T-helper 9 cell (primary cell): ENCODE results near the gene ZNF627.
"Not testable (repeated sequence)": the region's sequence is repeated elsewhere in the genome, so short reads cannot be mapped to it uniquely, and the experiment has no call there.

ENCODE experiments used
- DNase-seq: peaks from one replicate; pipeline ENCODE4 v3.0.0-alpha.2; 2020
- total RNA-seq, 2 donors: gene quantifications; one replicate each; lab custom pipeline; 2026; lab: John Stamatoyannopoulos, UW

Gene ZNF627
- 7.7 to 19.4 reads per million in 2 donors for total RNA-seq

DNA sequence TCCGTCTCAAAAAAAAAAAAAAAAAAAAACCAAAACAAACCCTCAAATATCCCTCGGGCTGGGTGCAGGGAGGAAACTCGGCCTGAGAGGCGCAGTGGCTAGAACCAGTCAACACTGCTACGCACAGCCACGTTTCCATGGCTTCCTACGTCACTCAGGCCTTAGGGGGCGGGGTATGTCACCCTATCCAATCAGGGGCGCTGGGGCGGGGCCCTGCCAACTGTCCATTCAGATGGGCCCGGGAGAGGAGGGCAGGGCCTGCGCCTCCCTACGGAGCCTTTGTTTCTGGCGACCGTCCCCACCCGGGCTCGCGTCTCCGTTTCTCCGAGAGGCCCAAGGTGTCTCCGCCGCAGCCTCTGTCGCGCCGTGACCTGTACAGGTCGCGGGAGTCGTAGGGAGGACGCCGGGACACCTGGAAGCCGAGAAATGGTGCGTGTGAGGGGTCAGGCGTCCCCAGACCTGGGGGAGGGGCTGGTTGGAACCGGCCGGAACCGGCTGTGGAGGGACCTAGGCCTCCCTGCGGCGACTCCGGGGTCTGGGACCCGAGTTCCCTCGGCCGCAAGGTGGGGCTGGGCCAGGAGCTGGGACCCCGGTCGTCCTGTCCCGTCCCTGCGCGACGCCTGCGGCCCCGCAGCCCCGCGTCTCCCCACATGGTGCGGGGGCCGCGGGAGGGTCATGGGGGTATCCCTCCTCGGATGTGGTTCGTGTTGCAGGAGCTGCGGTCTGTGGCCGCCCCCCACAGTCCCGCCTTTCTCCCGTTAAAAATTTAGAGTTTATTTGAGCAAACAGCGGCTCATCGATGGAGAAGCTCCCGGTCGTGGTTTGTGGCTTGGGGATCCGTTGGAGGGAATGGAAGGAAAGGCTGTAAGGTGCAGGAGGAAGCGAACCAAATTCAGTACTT, at the start of gene ZNF627:
Gene ZNF627 (plus strand): TSS at position 282 of the 901 bp plus-strand sequence. CDS start 145 bp downstream, at position 427.
- peak; percentile 94 for DNase-seq

DNA sequence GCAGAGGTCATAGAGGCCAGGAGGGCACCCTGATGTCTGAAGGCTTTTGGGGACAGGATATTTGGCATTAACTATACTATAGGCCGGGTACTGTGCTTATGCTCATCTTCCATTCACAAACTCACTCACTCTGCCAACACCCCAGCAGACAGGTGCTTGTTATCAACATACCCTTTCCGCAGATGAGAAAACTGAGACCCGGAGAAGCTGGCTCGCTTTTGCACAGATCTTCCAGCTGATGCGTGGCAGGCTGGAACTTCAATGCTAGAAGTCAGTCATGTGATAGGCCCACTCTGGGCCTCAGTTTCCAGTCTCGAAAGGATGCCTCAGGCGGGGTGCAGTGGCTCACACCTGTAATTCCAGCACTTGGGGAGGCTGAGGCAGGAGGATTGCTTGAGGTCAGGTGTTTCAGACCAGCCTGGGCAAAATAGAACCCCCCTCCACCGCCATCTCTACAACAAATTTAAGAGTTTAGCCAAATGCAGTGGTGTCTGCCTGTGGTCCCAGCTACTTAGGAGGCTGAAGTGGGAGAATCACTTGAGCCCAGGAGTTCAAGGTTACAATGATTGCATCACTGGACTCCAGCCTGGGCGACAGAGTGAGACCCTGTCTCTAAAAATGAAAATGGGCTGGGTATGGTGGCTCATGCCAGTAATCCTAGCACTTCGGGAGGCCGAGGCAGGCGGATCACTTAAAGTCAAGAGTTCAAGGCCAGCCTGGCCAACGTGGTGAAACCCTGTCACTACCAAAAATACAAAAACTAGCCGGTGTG, 49.2 kb upstream of the ZNF627 start:
- DNase-seq, result no peak

- no peak for DNase-seq
Measured at GRCh38 chr19:11549386-11549953, 47.8 kb upstream of the ZNF627 start.

- DNase-seq, result no peak
Measured at GRCh38 chr19:11550265-11550664, 47.0 kb upstream of the ZNF627 start.

DNA sequence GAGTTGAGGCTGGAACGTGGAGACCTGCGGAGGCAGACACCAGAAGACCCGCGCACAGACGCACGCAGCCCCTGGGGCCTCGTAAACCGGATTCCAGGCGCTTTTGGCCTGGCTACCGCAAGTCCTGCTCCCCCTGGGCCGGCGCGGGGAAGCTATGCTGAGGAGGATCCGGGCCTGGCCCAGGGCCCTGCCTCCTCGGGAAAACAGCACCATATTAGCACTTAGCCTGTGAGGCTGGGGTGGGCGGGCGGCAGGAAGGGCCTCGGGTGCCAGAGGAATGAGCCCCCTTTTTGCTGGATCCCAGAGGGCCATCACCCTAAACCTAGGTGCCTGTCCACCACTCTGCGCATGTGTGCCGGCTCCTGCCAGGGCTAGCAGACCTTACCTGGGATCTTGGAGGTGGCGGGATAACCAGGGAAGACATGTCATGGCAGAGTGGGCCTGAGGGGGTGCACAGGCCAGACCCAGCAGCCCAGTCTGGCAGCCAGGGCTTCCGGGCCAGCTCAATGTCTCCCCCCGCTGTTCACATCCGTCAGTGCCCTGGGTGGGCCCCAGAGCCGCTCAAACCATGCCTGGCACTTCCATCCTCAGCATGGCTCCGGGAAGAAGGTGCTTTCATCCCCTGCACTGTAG, 45.6 kb upstream of the ZNF627 start:
- no peak for DNase-seq

DNA sequence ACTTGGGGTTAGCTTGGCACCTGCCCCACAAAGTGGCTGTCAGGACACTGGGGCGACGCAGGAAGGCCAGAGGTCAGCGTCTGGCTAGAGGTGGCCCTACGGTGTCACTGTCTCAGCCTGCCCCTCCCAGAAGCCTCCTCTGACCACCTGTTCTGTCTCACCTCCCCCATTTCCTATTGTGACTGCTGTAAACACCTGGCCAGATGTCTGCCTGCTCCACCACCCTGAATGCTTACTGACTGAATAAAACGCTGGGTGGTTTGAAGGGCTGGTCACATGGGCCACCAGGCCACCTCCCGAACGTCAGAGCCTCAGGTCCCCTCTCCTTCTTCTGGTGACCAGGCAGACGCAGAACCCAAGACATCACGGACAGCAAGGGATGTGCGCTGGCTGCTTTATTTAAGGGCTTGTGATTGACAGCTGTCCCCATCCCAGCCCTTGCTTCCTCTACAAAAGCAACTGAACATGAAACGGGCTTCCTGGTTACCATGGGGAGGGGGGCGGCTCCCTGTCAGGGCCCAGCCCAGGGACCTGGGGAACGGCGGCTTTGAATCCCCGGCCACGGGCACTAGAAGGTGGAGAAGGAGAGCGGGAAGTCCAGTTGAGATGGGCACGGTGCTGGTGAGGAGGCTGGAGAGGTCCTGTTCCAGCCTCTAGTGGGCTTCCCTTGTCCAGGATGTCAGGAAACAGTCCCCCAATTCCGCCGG, 44.5 kb upstream of the ZNF627 start:
- no peak for DNase-seq

DNA sequence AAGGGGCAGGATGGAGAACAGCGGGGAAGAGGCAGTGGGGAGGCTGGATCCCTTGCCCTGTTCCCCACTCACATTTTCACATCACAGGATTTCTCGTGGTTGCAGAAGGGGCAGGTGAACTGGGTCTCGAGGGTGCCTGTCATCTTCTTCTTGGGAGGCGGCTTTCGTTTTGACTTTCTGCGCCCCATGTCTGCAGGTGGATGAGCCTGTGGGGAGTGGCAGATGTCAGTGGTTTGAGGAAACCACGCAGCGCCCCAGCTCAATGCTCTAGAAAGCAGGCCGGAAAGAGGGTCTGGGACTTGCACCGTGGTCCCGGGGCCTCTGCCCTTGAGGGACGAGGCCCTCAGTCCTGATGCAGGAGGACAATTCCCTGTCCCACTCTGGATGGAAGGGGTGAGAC, 43.1 kb upstream of the ZNF627 start:
- no peak for DNase-seq

DNA sequence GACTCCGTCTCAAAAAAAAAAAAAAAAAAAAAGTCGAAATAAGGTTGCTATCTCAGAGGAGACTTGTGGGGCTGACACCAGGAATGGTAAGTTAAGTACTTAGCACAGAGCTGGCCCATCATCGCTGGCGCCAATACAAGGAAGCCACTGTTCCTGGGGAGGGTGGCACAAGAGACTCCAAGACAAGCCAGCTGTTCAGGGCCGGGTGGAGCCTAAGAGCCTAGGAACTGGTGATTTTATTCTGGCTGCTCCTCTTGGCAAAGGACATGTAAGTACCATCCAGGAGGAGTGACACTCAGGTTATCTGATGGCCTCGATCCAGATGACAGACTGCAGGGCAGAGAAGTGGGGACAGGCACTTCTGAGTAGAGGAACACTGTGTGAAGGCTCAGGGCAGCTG, 42.0 kb upstream of the ZNF627 start:
- no peak for DNase-seq

DNA sequence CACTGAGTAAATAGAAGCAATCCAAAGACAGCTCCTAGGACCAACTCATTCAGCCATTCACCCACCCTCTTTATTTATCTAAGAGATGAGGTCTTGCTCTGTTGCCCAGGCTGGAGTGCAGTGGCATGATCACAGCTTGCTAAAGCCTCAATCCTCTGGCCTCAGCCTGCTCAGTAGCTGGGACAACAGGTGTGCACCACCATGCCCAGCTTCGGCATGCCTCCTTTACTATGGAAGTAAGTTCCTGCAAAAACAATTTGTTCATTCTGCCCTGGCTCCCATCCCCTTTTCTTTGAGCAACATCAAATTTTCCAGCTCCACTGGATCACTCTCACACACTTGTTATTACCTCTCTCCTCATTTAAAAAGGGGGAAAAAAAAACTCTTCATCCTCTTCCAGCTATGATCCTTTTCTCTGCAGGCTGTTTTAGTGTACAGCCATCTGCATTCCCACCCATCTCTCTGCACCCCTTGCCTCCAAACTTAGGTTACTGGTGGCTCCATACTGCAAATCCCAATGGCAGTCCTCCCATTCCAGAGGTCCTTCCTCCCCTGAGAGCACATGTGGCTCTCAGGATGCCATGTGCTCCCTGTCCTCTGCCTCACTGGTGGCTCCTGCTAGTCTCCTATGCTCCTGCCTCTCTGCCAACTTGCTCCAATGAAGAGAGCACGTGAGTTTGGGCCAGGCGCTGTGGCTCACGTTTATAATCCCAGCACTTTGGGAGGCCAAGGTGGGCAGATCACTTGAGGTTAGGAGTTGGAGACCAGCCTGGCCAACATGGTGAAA, 40.5 kb upstream of the ZNF627 start:
- DNase-seq, result no peak

DNA sequence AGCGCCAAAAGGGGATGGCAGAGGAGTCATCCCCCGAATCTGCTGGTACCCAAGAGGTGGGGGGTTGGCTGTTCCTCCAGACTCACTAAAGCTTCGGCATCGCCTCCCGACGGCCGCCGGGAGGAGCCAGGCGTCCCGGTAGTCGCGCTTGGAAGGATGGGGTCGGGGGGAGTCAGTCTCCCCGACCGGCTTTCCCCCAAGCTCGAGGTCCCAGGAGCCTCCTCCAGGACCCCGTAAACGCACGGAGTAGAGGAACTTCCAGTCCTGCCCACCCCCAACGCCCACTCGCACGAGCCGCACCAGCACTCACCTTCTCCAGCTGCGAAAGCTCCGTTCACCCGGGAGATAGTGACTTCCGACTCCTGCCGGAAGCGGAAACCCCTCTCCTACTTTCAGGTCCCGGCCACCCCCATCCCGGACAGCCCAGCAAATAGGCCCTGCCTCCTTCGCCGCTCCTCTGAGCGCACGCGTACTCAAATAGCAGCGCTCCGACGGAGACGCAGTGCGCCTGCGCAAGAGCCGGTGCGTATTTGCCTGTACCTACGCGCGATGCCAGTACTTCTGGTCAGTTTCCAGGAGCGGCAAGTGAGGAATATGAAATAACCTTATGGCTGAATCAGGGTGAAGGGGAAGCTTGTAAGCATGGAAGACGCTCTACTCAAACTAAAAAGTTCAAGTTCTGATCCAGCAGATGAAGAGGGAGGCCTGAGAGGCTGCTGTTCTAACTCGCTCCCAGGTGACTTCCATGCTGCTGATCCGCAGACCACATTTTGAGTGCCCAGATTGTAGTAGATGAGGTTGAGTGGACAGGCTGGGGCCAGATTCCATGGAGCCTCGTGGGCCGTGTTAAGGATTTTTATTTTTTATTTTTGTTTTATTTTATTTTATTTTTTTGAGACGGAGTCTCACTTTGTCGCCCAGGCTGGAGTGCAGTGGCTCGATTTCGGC, 38.1 kb upstream of the ZNF627 start, which contains the start of gene ELOF1:
Gene ELOF1 (minus strand): TSS at position 350 of the 948 bp plus-strand sequence. CDS start 4,883 bp downstream, outside the sequence.
- peak; percentile 94 for DNase-seq

DNA sequence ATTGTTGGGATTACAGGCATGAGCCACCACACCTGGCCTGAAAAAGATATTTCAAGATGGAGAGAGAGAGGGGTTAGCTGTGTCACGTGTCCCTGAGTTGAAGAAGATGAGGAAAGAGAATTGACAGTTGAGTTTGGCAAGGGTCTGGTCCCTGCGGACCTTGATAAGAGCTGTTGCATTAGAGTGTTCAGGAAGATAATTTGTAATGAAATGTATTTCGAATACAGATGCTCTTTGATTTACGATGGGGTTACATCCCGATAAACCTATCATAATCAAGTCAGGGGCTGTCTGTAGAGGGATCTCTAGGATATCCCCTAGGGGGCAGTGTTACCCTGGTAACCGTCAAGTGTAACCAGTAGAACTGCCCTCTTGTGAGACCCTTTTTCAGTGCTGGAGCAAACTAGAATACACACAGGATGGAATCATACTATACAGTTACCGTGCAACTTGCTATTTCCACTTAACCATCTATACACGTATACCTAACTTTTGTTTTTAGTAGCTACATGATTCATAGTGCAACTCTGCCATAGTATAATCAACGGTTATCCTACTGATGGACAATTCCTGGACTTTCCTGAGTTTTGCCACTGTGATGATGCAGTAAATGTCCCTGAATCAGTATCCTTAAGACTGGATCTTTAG, 36.8 kb upstream of the ZNF627 start:
- DNase-seq, result peak; percentile 15

DNA sequence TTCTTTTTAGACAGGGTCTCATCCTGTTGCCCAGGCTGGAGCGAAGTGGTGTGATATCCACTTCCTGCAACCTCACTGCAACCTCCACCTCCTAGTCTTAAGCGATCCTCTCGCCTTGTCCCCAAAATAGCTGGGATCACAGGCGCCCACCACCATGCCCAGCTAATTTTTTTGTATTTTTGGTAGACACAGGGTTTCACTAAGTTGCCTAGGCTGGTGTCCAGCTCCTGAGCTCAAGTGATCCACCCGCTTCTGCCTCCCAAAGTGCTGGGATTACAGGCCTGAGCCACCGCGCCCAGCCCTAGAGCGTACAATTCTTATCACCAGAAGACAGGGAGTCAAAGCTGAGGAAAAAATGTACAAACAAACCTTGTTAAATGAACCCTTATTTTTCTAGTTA, 33.8 kb upstream of the ZNF627 start:
- DNase-seq, result no peak

- DNase-seq, result not testable (repeated sequence)
Measured at GRCh38 chr19:11564082-11564807, 33.0 kb upstream of the ZNF627 start.

- DNase-seq, result not testable (repeated sequence)
Measured at GRCh38 chr19:11565649-11565980, 31.7 kb upstream of the ZNF627 start.

- no peak for DNase-seq
Measured at GRCh38 chr19:11566164-11566563, 31.1 kb upstream of the ZNF627 start.

DNA sequence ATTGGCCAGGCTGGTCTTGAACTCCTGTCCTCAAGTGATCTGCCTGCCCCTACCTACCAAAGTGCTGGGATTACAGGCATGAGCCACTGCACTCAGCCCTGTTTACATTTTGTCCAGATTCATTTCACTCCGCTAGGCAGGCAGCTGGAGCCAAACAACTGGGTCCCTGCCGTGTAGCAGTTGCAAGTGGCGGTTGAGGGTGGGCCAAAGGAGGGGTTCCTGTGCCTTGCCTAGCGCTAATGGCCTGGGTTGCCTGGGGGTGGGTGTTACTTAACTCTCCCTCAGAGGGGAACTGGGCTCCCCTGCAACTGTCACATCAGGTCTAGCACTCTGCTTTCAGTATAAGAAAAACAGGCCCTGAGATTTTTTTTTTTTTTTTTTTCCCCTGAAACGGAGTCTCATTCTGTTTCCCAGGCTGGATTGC, 27.2 kb upstream of the ZNF627 start:
- DNase-seq, result no peak

- not testable (repeated sequence) for DNase-seq
Measured at GRCh38 chr19:11573354-11573753, 23.9 kb upstream of the ZNF627 start.

- DNase-seq, result not testable (repeated sequence)
Measured at GRCh38 chr19:11573763-11574162, 23.5 kb upstream of the ZNF627 start.

DNA sequence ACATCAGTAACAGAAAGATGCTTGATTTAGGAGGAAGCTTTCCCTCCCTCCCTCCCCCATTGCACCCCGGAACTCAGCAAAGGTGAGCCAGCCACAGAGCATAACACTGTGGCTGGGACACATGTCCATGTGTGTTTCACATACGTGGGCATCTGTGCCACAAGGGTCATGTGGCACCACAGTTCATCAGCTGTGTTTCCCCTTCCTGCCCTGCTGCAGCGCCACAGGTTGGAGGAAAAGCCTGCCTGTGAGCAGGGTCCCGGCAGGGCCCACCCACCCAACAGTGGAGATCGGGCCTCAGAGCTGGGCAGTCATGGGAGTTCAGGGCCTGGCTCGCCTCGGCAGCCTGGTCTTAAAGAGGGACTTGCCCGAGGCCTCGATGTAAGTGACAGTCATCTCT, 22.6 kb upstream of the ZNF627 start:
- no peak for DNase-seq
